H1 (cell line): ENCODE measurements around the gene GLCE. TPM values are rescaled to one million over a fixed set of nuclear protein-coding genes. Genes with fewer than 3 reads are reported as not detected.

Experiments
- CTCF ChIA-PET: fragments of 300-600 bp; sonication (Branson Sonifier 250); formaldehyde crosslinking; loops from one replicate; lab custom pipeline; 2021; ENCODE audit not compliant: partially characterized antibody; lab: Charles Lee
- POLR2A ChIA-PET: fragments of 300-600 bp; sonication (Branson Sonifier 250); formaldehyde crosslinking; loops from one replicate; lab custom pipeline; 2021; ENCODE audit warnings: inconsistent platforms; ENCODE audit not compliant: partially characterized antibody; lab: Charles Lee
- DNase-seq, 2 experiments: peaks; one replicate each; pipeline versions ENCODE4 v3.0.0 to v3.0.0-alpha.2; 2010 to 2022; ENCODE audit warnings: low spot score in 2 of 2, low read depth in 1 of 2, mixed read lengths in 1 of 2
- FAIRE-seq: peaks from 2 replicates; lab custom pipeline; 2011; peaks lifted over from hg19 to GRCh38; lab: Jason Lieb, UNC
- H2AFZ ChIP-seq: 2 replicates; pipeline ENCODE4 v1.8.1; 2012; ENCODE audit warnings: low read length, inconsistent platforms
- H2AK5ac ChIP-seq: 2 replicates; pipeline ENCODE4 v1.6.1; 2013; ENCODE audit warnings: low read depth, low read length
- H2BK120ac ChIP-seq: replicated peaks from 2 replicates; pipeline ENCODE3; 2013; ENCODE audit warnings: low read depth, low read length, inconsistent platforms
- H2BK12ac ChIP-seq: 2 replicates; pipeline ENCODE4 v1.6.1; 2013; ENCODE audit warnings: low read depth, low read length
- H2BK15ac ChIP-seq: 2 replicates; pipeline ENCODE4 v1.6.1; 2013; ENCODE audit warnings: low read length
- H2BK20ac ChIP-seq: 2 replicates; pipeline ENCODE4 v1.6.1; 2013; ENCODE audit warnings: low read length
- H2BK5ac ChIP-seq: 2 replicates; pipeline ENCODE4 v1.6.1; 2013; ENCODE audit warnings: low read depth, low read length
- H3K14ac ChIP-seq: 2 replicates; pipeline ENCODE4 v1.6.1; 2013; ENCODE audit warnings: inconsistent platforms; ENCODE audit not compliant: insufficient read length
- H3K18ac ChIP-seq: 2 replicates; pipeline ENCODE4 v1.6.1; 2013; ENCODE audit warnings: low read length; ENCODE audit errors: extremely low read depth
- H3K23ac ChIP-seq: 2 replicates; pipeline ENCODE4 v1.6.1; 2013; ENCODE audit warnings: inconsistent platforms; ENCODE audit not compliant: insufficient read length
- H3K23me2 ChIP-seq: 2 replicates; pipeline ENCODE4 v1.6.1; 2013; ENCODE audit warnings: low read depth, low read length
- H3K27ac ChIP-seq: 2 replicates; pipeline ENCODE4 v1.6.1; 2011; ENCODE audit warnings: low read depth, low read length, inconsistent platforms
- H3K27me3 ChIP-seq, 4 experiments: replicated peaks in 1 of 4; 1 replicate in 1 of 4; 2 replicates in 3 of 4; pipeline versions ENCODE4 v1.6.1 to v1.8.1; 2011 to 2013; ENCODE audit warnings: low read length in 3 of 4, mild to moderate bottlenecking in 3 of 4, inconsistent platforms in 2 of 4, mixed read lengths in 2 of 4, moderate library complexity in 1 of 4; ENCODE audit not compliant: control insufficient read depth in 3 of 4, insufficient read depth in 3 of 4; ENCODE audit errors: extremely low read depth in 1 of 4
- H3K36me3 ChIP-seq, 4 experiments: 2 replicates each; pipeline versions ENCODE4 v1.6.1 to v1.8.1; 2011 to 2013; ENCODE audit warnings: mild to moderate bottlenecking in 4 of 4, low read length in 3 of 4, moderate library complexity in 2 of 4, control low read depth in 1 of 4, inconsistent platforms in 1 of 4; ENCODE audit not compliant: insufficient read depth in 4 of 4, control insufficient read depth in 2 of 4
- H3K4ac ChIP-seq: replicated peaks from 2 replicates; pipeline ENCODE3; 2013; ENCODE audit warnings: low read length, low read depth, mixed read lengths, inconsistent platforms; ENCODE audit not compliant: insufficient read length
- H3K4me1 ChIP-seq, 4 experiments: replicated peaks in 1 of 4; 1 replicate in 1 of 4; 2 replicates in 3 of 4; pipeline versions ENCODE4 v1.6.1 to v1.8.1; 2011 to 2013; ENCODE audit warnings: low read length in 3 of 4, inconsistent platforms in 2 of 4, mixed read lengths in 1 of 4; ENCODE audit not compliant: insufficient read depth in 4 of 4, control insufficient read depth in 3 of 4
- H3K4me2 ChIP-seq, 2 experiments: 2 replicates each; pipeline versions ENCODE4 v1.6.1 to v1.8.1; 2011 to 2013; ENCODE audit warnings: low read depth in 2 of 2, low read length in 2 of 2, control low read depth in 1 of 2, inconsistent platforms in 1 of 2, mild to moderate bottlenecking in 1 of 2; ENCODE audit not compliant: insufficient read depth in 1 of 2
- H3K4me3 ChIP-seq, 4 experiments: fragments of 200-600, 300-600 bp in 1 of 4; sonication (generic), shearing (Covaris generic), sonication (Bioruptor Twin) in 1 of 4; 2 replicates each; pipeline versions ENCODE4 v1.5.1 to v1.8.1; 2011 to 2016; ENCODE audit warnings: low read length in 4 of 4, low read depth in 3 of 4, control low read depth in 2 of 4, inconsistent platforms in 2 of 4, mild to moderate bottlenecking in 2 of 4, mixed read lengths in 1 of 4, moderate library complexity in 1 of 4; ENCODE audit not compliant: insufficient read depth in 2 of 4; ENCODE audit errors: extremely low read depth in 1 of 4
- H3K56ac ChIP-seq: replicated peaks from 2 replicates; pipeline ENCODE3; 2013; ENCODE audit warnings: low read depth, mild to moderate bottlenecking, mixed read lengths, low read length, inconsistent platforms; ENCODE audit not compliant: insufficient read length
- H3K79me1 ChIP-seq: 2 replicates; pipeline ENCODE4 v1.6.1; 2013; ENCODE audit warnings: low read depth, low read length, control low read depth
- H3K79me2 ChIP-seq, 2 experiments: 2 replicates each; pipeline versions ENCODE4 v1.6.1 to v1.8.1; 2012 to 2013; ENCODE audit warnings: low read length in 2 of 2, mild to moderate bottlenecking in 2 of 2, inconsistent platforms in 1 of 2; ENCODE audit not compliant: insufficient read depth in 2 of 2, control insufficient read depth in 1 of 2
- H3K9ac ChIP-seq, 4 experiments: replicated peaks in 1 of 4; 1 replicate in 1 of 4; 2 replicates in 3 of 4; pipeline versions ENCODE4 v1.6.1 to v1.8.1; 2011 to 2013; ENCODE audit warnings: low read depth in 3 of 4, low read length in 3 of 4, control low read depth in 2 of 4, mild to moderate bottlenecking in 2 of 4, moderate library complexity in 2 of 4, inconsistent platforms in 1 of 4; ENCODE audit errors: extremely low read depth in 1 of 4
- H3K9me3 ChIP-seq, 2 experiments: 2 replicates each; pipeline versions ENCODE4 v1.6.1 to v1.8.1; 2012 to 2013; ENCODE audit warnings: mild to moderate bottlenecking in 2 of 2, moderate library complexity in 2 of 2, control low read depth in 1 of 2, inconsistent platforms in 1 of 2, low read depth in 1 of 2, low read length in 1 of 2, mixed read lengths in 1 of 2; ENCODE audit not compliant: insufficient read depth in 2 of 2
- H4K20me1 ChIP-seq, 2 experiments: replicated peaks in 1 of 2; 2 replicates each; pipeline versions ENCODE3 to v1.8.1; 2011 to 2013; ENCODE audit warnings: inconsistent platforms in 2 of 2, low read length in 2 of 2, mild to moderate bottlenecking in 1 of 2; ENCODE audit not compliant: insufficient read depth in 2 of 2, control insufficient read depth in 1 of 2
- H4K5ac ChIP-seq: 2 replicates; pipeline ENCODE4 v1.6.1; 2013; ENCODE audit warnings: low read length, low read depth, mixed read lengths, inconsistent platforms; ENCODE audit not compliant: insufficient read length
- H4K8ac ChIP-seq: 2 replicates; pipeline ENCODE4 v1.8.0; 2013; ENCODE audit warnings: mild to moderate bottlenecking, moderate library complexity, low read length, inconsistent platforms; ENCODE audit not compliant: insufficient read depth; ENCODE audit errors: extremely low read depth
- H4K91ac ChIP-seq: replicated peaks from 2 replicates; pipeline ENCODE3; 2013; ENCODE audit warnings: low read length, mixed read lengths, inconsistent platforms; ENCODE audit not compliant: insufficient read length
- POLR2A ChIP-seq, 2 experiments: IDR thresholded peaks; 1 replicate in 1 of 2; 2 replicates in 1 of 2; pipeline ENCODE4 v1.6.1; 2011; ENCODE audit warnings: low read depth in 2 of 2, low read length in 2 of 2, mild to moderate bottlenecking in 2 of 2; ENCODE audit errors: control extremely low read depth in 1 of 2
- RXRA ChIP-seq: IDR thresholded peaks from 2 replicates; pipeline ENCODE4 v1.6.1; 2011; ENCODE audit warnings: low read depth, mild to moderate bottlenecking, low read length, moderate library complexity; ENCODE audit not compliant: insufficient read depth
- TAF7 ChIP-seq: optimal IDR thresholded peaks from 2 replicates; pipeline ENCODE3; 2011; ENCODE audit warnings: low read depth, mild to moderate bottlenecking, inconsistent platforms, low read length, moderate library complexity, borderline replicate concordance
- TEAD4 ChIP-seq: IDR thresholded peaks from 2 replicates; pipeline ENCODE4 v1.6.1; 2012; ENCODE audit warnings: low read depth, low read length, inconsistent platforms, mixed read lengths
- WGBS, 2 experiments: shearing (Covaris generic) in 1 of 2; methylation state at CpG; one replicate each; pipeline versions ENCODE4 v1.1.6 to v1.1.7; 2013 to 2015; ENCODE audit warnings: low lambda C conversion rate in 2 of 2, mixed read lengths in 2 of 2, inconsistent platforms in 1 of 2, low coverage in 1 of 2, missing lambda C conversion rate in 1 of 2; ENCODE audit not compliant: insufficient replicate concordance in 2 of 2, insufficient coverage in 1 of 2, insufficient read length in 1 of 2; ENCODE audit errors: extremely low coverage in 1 of 2, missing lambda C conversion rate in 1 of 2; 5-methylcytosine and 5-hydroxymethylcytosine counted together
- polyA plus RNA-seq, 7 experiments: library from polyadenylated mRNA; depleted of rRNA in 3 of 7; stranded (reverse) in 5 of 7; unstranded in 2 of 7; fragments of >200 nt in 5 of 7; fragments of 200-250 nt in 2 of 7; gene quantifications; 1 replicate in 5 of 7; 2 replicates in 1 of 7; 4 replicates in 1 of 7; pipeline versions ENCODE4 v1.2.1 to v1.2.3, GENCODE V29; 2011 to 2013; ENCODE audit warnings: missing spikeins in 2 of 7, mixed read lengths in 2 of 7
- total RNA-seq: library from RNA; stranded (reverse); fragmentation: NEBNext Ultra II Directional; extraction: Animal tissue kit (Norgen Biotek cat#: 25700); gene quantifications from 2 replicates; pipeline ENCODE4 v1.2.1, GENCODE V29; 2021

GLCE gene
- total and polyA plus RNA-seq, 2 of the 8 experiments (the other 6 are each of a cell fraction or from before 2014, with no cell fraction given) = 17.1 to 22.7 TPM

- no peak overlapping the region for H2AFZ ChIP-seq
- no peaks in the 10 kb centered on the region; the same call in 1 of the 2 replicates for H3K23me2 ChIP-seq
- H3K27ac ChIP-seq = no peak overlapping the region
- DNase-seq (peak in 1 of 2 experiments; percentile 33), FAIRE-seq (no peak)
- no peak overlapping the region for H2BK120ac ChIP-seq
- H2BK20ac ChIP-seq = no peak overlapping the region
- H2BK12ac ChIP-seq = no peak overlapping the region
- no peaks in the 10 kb centered on the region for H3K36me3 ChIP-seq
- no peak overlapping the region for H3K4me3 ChIP-seq
- no peaks in the 10 kb centered on the region for H3K79me1 ChIP-seq
- H4K91ac ChIP-seq = no peak overlapping the region
- no peak overlapping the region for H2AK5ac ChIP-seq
- 81% methylated on average over 5 of the region's 5 CpGs; no CpG with 5 or more reads in 1 of the 2 experiments for WGBS, 2 experiments
- H2BK15ac ChIP-seq = no peak overlapping the region
- no peak overlapping the region for H4K5ac ChIP-seq
- H3K9ac ChIP-seq = no peak overlapping the region
- H4K20me1 ChIP-seq = no peaks in the 10 kb centered on the region
- H3K14ac ChIP-seq = no peak overlapping the region
- H4K8ac ChIP-seq = no peak overlapping the region
- no peak for TF ChIP-seq RXRA
- no peak for TF ChIP-seq POLR2A (IDR thresholded peaks at IDR 0.05; ENCODE audit: control extremely low read depth in 1 of 2, low read depth in 2 of 2, low read length in 2 of 2)
- TF ChIP-seq TEAD4 = no peak
- no peak for TF ChIP-seq TAF7
- no peaks in the 10 kb centered on the region for H3K79me2 ChIP-seq
- H2BK5ac ChIP-seq = no peak overlapping the region
- no peaks in the 10 kb centered on the region for H3K27me3 ChIP-seq
- H3K4me1 ChIP-seq = peaks cover 0 to 4% (median 0%) of the 10 kb centered on the region in 4 experiments; a peak in 1 of 7 replicates
- no peaks in the 10 kb centered on the region for H3K9me3 ChIP-seq
- H3K4me2 ChIP-seq = no peak overlapping the region
- ChIA-PET POLR2A (no interaction called here), CTCF (interaction anchor here (0.5 to 1.8 kb wide), 8 partner anchors 10 to 245 kb away, joined by 3 to 7 read pairs (median 4); no protein-coding TSS in a partner anchor)
- no peak overlapping the region for H3K18ac ChIP-seq
- no peak overlapping the region for H3K4ac ChIP-seq
- no peak overlapping the region for H3K56ac ChIP-seq
- no peak overlapping the region for H3K23ac ChIP-seq
Measured at GRCh38 chr15:69280783-69281182, 120.3 kb downstream of the GLCE start.
